BLaER1 (cell line): ENCODE data around the gene NPTN.
"Not testable (repeated sequence)": the region's sequence is repeated elsewhere in the genome, so short reads cannot be mapped to it uniquely, and the experiment has no call there.

Source experiments
- H3K27ac ChIP-seq: shearing (Covaris generic); formaldehyde crosslinking; 2 replicates; pipeline ENCODE4 v1.8.1; 2022
- H3K27me3 ChIP-seq: shearing (Covaris generic); formaldehyde crosslinking; 2 replicates; pipeline ENCODE4 v1.8.1; 2022
- H3K36me3 ChIP-seq: shearing (Covaris generic); formaldehyde crosslinking; 2 replicates; pipeline ENCODE4 v1.8.1; 2022
- H3K4me1 ChIP-seq: shearing (Covaris generic); formaldehyde crosslinking; 2 replicates; pipeline ENCODE4 v1.8.1; 2022
- H3K4me2 ChIP-seq: shearing (Covaris generic); formaldehyde crosslinking; 2 replicates; pipeline ENCODE4 v1.8.1; 2022
- H3K4me3 ChIP-seq: shearing (Covaris generic); formaldehyde crosslinking; 2 replicates; pipeline ENCODE4 v1.8.1; 2022
- H3K9ac ChIP-seq: shearing (Covaris generic); formaldehyde crosslinking; 2 replicates; pipeline ENCODE4 v1.8.1; 2022
- H3K9me3 ChIP-seq: shearing (Covaris generic); formaldehyde crosslinking; 2 replicates; pipeline ENCODE4 v1.8.1; 2022
- H4K20me1 ChIP-seq: shearing (Covaris generic); formaldehyde crosslinking; 2 replicates; pipeline ENCODE4 v1.8.1; 2022
- Cebpa-rat ChIP-seq: shearing (Covaris generic); IDR thresholded peaks from 2 replicates; pipeline ENCODE4 v1.8.1; 2022

The NPTN gene

DNA sequence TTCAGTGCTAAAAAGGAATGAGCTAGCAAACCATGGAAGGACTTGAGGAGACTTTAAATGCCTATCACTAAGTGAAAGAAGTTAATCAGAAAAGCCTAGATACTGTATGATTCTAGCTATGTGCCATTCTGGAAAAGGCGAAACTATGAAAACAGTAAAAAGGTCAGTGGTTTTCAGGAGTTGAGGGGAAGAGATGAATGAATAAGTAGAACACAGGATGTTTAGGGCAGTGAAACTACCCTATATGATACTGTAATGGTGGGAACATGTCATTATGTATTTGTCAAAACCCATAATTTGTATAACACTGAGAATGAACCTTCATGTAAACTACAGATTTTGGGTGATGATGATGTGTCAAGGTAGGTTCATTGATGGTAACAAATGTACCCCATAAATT is 41.4 kb upstream of the NPTN start:
- H3K4me2 ChIP-seq: no peak overlapping the region
- H3K9me3 ChIP-seq: peaks cover 10% of the 10 kb centered on the region
- TF ChIP-seq Cebpa-rat: no peak
- no peaks in the 10 kb centered on the region for H3K36me3 ChIP-seq
- no peak overlapping the region for H3K9ac ChIP-seq
- no peak overlapping the region for H3K4me3 ChIP-seq
- H3K27ac ChIP-seq: no peak overlapping the region
- H3K27me3 ChIP-seq: no peaks in the 10 kb centered on the region
- H3K4me1 ChIP-seq: no peaks in the 10 kb centered on the region
- no peaks in the 10 kb centered on the region for H4K20me1 ChIP-seq

GRCh38 chr15:73660455-73660854 is 27.3 kb upstream of the NPTN start:
- no peak for TF ChIP-seq Cebpa-rat
- H3K4me1 ChIP-seq: no peaks in the 10 kb centered on the region

DNA sequence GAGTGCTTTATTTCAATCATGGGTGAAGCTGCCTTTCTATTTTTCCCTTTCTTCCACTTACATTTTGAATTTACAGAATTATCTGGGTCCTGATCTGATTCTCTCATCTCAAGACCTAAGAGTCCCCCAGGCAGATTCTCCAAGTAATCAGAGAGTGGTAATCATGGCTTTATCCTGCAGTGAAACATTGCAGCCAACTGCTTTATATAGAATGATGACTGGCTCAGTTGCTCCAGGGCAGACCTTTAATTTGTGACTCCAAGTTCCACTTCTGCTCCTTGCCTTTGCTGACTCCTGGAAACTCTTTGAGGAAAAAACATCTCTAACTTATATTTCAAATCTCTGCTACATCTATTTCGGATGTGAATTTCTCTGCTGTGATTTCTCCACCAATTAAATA is 25.5 kb upstream of the NPTN start:
- Histone ChIP-seq H4K20me1 (no peaks in the 10 kb centered on the region), H3K9me3 (peaks cover 8% of the 10 kb centered on the region), H3K36me3 (no peaks in the 10 kb centered on the region), H3K27me3 (no peaks in the 10 kb centered on the region), H3K4me2 (no peak overlapping the region), H3K4me3 (no peak overlapping the region), H3K4me1 (no peaks in the 10 kb centered on the region), H3K27ac (no peak overlapping the region), H3K9ac (no peak overlapping the region)
- TF ChIP-seq Cebpa-rat: no peak

More at GRCh38 chr15:73660455-73660854, 27.3 kb upstream of the NPTN start:
- no peak overlapping the region for H3K4me3 ChIP-seq
- no peaks in the 10 kb centered on the region for H3K27me3 ChIP-seq
- H3K9ac ChIP-seq: no peak overlapping the region
- peaks cover 12% of the 10 kb centered on the region for H3K9me3 ChIP-seq
- no peak overlapping the region for H3K4me2 ChIP-seq
- no peak overlapping the region for H3K27ac ChIP-seq
- no peaks in the 10 kb centered on the region for H4K20me1 ChIP-seq
- no peaks in the 10 kb centered on the region for H3K36me3 ChIP-seq

DNA sequence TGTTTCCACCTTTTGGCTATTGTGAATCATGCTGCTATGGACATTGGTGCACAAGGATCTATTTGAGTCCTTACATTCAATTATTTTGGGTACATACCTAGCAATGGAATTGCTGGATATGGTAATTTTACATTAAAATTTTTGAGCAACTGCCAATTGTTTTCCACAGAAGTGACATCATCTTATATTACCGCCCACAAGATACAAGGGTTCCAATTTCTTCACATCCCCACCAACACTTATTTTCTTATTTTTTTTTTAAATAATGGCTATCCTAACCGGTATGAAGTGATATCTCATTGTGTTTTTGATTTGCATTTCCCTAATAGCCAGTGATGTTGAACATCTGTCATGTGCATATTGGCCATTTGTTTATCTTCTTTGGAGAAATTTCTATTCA is 22.5 kb upstream of the NPTN start:
- Histone ChIP-seq H3K4me1 (no peaks in the 10 kb centered on the region), H3K36me3 (no peaks in the 10 kb centered on the region), H3K27me3 (no peaks in the 10 kb centered on the region), H3K4me3 (no peak overlapping the region), H3K9me3 (no peaks in the 10 kb centered on the region), H3K27ac (no peak overlapping the region), H3K4me2 (no peak overlapping the region), H3K9ac (no peak overlapping the region), H4K20me1 (no peaks in the 10 kb centered on the region)
- no peak for TF ChIP-seq Cebpa-rat

DNA sequence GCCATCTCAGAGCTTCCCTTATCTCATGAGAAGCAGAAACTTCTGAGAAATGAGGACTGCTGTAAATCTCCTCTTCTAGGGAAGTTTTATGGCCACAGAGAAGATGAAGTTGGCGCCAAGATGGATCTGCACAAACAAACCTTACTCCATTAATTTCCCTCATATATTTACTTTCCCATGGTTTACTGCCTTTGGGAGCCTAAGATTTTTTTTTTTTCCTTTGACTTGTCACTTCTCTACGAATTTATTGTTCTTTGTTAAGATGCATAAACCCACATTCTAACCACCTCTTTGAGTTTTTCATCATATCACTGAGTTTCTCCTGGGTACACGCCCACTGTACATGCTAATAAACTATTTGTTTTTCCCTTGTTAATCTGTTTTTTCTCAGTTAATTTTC is 21.5 kb upstream of the NPTN start:
- no peaks in the 10 kb centered on the region for H3K27me3 ChIP-seq
- H3K9ac ChIP-seq: no peak overlapping the region
- H3K4me3 ChIP-seq: no peak overlapping the region
- no peak for TF ChIP-seq Cebpa-rat
- no peaks in the 10 kb centered on the region for H3K9me3 ChIP-seq
- no peak overlapping the region for H3K4me2 ChIP-seq
- H3K4me1 ChIP-seq: no peaks in the 10 kb centered on the region
- H3K36me3 ChIP-seq: no peaks in the 10 kb centered on the region
- H3K27ac ChIP-seq: no peak overlapping the region
- H4K20me1 ChIP-seq: no peaks in the 10 kb centered on the region

- Histone ChIP-seq H3K27me3 (no peaks in the 10 kb centered on the region), H3K36me3 (no peaks in the 10 kb centered on the region), H3K9ac (no peak overlapping the region), H3K4me3 (no peak overlapping the region), H4K20me1 (no peaks in the 10 kb centered on the region), H3K27ac (no peak overlapping the region), H3K4me1 (no peaks in the 10 kb centered on the region), H3K4me2 (no peak overlapping the region), H3K9me3 (no peaks in the 10 kb centered on the region)
- no peak for TF ChIP-seq Cebpa-rat
Measured at GRCh38 chr15:73650416-73651126, 17.4 kb upstream of the NPTN start.

DNA sequence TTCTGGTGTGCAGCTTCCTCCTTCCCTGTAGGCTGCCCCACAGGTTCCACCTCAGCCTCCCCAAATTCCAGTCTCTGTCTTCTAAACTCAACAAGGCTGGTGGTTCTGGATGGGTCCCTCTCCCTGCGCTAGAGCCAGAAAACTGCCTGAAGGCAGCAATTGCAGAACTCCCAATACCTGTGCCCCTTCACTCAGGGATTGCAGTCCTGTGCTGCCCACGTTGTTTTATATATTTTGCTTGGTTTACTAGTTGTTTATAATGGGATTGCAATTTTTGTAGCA is 14.8 kb upstream of the NPTN start:
- no peak overlapping the region for H3K9ac ChIP-seq
- no peak overlapping the region for H3K4me2 ChIP-seq
- TF ChIP-seq Cebpa-rat: no peak
- no peaks in the 10 kb centered on the region for H3K27me3 ChIP-seq
- no peaks in the 10 kb centered on the region for H3K4me1 ChIP-seq
- H3K9me3 ChIP-seq: no peaks in the 10 kb centered on the region
- H3K36me3 ChIP-seq: no peaks in the 10 kb centered on the region
- H3K27ac ChIP-seq: no peak overlapping the region
- H3K4me3 ChIP-seq: no peak overlapping the region
- H4K20me1 ChIP-seq: no peaks in the 10 kb centered on the region

DNA sequence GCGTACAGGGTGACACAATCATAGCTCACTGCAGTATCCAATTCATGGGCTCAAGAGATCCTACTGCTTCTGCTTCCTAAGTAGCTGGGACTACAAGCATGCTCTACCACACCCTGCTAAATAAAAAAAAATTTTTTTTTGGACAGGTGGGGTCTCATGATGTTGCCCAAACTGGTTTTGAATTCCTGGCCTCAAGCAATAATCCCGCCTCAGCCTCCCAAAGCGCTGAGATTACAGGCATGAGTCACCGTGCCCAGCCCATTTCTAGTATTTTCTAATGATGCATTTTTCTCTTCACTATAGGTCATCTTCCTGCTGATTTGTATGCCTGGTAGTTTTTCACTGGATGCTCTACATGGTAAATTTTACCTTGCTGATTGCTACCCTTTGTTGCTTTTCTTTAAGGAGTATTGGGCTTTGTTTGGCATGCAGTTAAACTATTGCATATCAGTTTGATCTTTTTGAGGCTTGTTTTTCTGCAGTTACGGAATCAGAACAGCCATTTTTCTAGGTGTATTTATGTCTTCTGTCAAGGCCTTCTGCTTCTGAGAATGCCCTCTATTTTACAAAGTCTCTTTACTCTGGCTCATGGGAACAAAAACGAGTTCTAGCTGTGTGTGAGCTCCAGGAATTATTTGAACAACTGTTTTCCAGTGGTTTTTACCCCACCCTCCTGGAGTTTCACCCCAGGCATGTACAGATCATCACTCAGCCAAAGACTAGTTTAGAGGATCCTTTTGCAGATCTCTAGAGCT is 14.2 kb upstream of the NPTN start:
- H3K36me3 ChIP-seq: no peaks in the 10 kb centered on the region
- H3K4me3 ChIP-seq: no peak overlapping the region
- no peak overlapping the region for H3K9ac ChIP-seq
- H3K27me3 ChIP-seq: no peaks in the 10 kb centered on the region
- no peak overlapping the region for H3K4me2 ChIP-seq
- H3K9me3 ChIP-seq: no peaks in the 10 kb centered on the region
- no peaks in the 10 kb centered on the region for H4K20me1 ChIP-seq
- no peaks in the 10 kb centered on the region for H3K4me1 ChIP-seq
- no peak for TF ChIP-seq Cebpa-rat
- H3K27ac ChIP-seq: no peak overlapping the region

GRCh38 chr15:73639464-73639863 is 6.3 kb upstream of the NPTN start:
- not testable (repeated sequence) for H3K4me2 ChIP-seq, H3K27ac ChIP-seq
- H3K4me1 ChIP-seq: peaks cover 11% of the 10 kb centered on the region; the same call in 1 of the 2 replicates

DNA sequence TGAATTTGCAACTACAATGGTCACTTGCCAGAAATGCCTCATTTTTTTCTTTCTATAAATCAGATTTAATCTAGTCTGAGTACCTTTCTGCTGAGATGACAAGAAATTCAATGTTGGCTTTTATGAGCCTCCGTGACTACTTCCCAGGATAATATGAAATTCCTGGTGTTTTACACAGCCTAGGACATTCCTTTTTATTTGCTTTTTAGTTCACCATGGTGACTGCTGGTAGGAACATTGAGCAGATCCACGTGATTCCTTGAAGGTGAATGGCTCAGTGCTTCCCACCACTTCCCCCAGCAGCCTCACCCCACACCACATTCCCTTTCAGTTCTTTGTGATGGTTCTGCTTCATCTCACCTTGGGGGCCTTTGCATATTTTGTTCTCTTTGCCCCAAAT is 4.3 kb upstream of the NPTN start:
- Histone ChIP-seq H3K4me2 (no peak overlapping the region), H3K36me3 (no peaks in the 10 kb centered on the region), H3K9ac (no peak overlapping the region), H3K27ac (no peak overlapping the region), H4K20me1 (peaks cover 2% of the 10 kb centered on the region), H3K27me3 (no peaks in the 10 kb centered on the region), H3K9me3 (peaks cover 13% of the 10 kb centered on the region), H3K4me1 (peaks cover 20% of the 10 kb centered on the region), H3K4me3 (no peak overlapping the region)
- TF ChIP-seq Cebpa-rat: no peak

More at GRCh38 chr15:73639464-73639863, 6.3 kb upstream of the NPTN start:
- not testable (repeated sequence) for H3K27me3 ChIP-seq, H3K4me3 ChIP-seq, H3K9ac ChIP-seq, H3K36me3 ChIP-seq, H4K20me1 ChIP-seq
- peaks cover 13% of the 10 kb centered on the region for H3K9me3 ChIP-seq
